Activated naive CD4-positive, alpha-beta T cell treated with anti-CD3 and anti-CD28 coated beads for 36 hours (primary cell): ENCODE data around the gene FGF18. TPM values are rescaled to one million over a fixed set of nuclear protein-coding genes. Genes with fewer than 3 reads are reported as not detected.

Experiments used
- CTCF ChIA-PET: fragments of 350-600 bp; sonication (Branson Sonifier 250); formaldehyde crosslinking; loops from one replicate; lab custom pipeline; 2021; ENCODE audit warnings: antibody characterized with exemption; lab: Charles Lee
- DNase-seq: peaks from one replicate; pipeline ENCODE4 v3.0.0-alpha.2; 2020
- H3K27ac Mint-ChIP-seq: one replicate; pipeline ENCODE4 v1.8.0; 2021; ENCODE audit warnings: mild to moderate bottlenecking, mixed read lengths
- H3K27me3 Mint-ChIP-seq: one replicate; pipeline ENCODE4 v1.8.0; 2021; ENCODE audit warnings: low read depth, mixed read lengths
- H3K36me3 Mint-ChIP-seq: one replicate; pipeline ENCODE4 v1.8.0; 2021; ENCODE audit warnings: low read depth, mixed read lengths
- H3K4me1 Mint-ChIP-seq: one replicate; pipeline ENCODE4 v1.8.0; 2021; ENCODE audit warnings: low read depth, mixed read lengths
- H3K4me3 Mint-ChIP-seq: one replicate; pipeline ENCODE4 v1.8.0; 2021; ENCODE audit warnings: mild to moderate bottlenecking, moderate library complexity, mixed read lengths
- H3K9me3 Mint-ChIP-seq: one replicate; pipeline ENCODE4 v1.8.0; 2021; ENCODE audit warnings: mixed read lengths
- intact Hi-C: fragments of 100-400 bp; cut with micrococcal nuclease; formaldehyde crosslinking; loops from one replicate; pipeline ENCODE4 v1.15.1; 2023
- total RNA-seq, 2 experiments: library from RNA; stranded (reverse); gene quantifications; one replicate each; pipeline ENCODE4 v1.2.3, GENCODE V29; 2021

Gene FGF18
- total RNA-seq, 2 experiments from 2014 or later, result 0.17 TPM; not detected in 1

DNA sequence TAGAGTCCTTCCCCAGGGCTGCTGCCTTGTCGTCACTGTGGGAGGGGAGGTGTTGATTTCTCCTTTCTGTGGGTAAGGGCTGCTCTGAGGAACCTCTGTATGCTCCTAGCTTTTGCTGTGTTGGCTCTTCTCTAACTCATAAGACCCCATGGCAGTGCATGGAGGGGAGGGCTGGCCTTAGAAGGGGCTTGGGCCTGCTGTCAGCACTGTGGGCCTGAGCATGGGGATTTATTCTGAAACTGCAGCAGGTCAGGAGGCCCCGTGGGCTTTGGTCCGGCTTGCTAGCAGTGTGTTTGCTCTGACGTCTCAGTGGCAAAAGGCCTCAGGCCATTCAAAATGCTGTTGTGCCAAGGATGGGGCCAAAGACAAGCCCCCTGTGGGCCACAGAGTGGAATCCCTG lies 6.8 kb downstream of the FGF18 start:
- Mint-ChIP-seq H3K36me3 (no peaks in the 10 kb centered on the region), H3K9me3 (no peaks in the 10 kb centered on the region), H3K27me3 (peaks cover 17% of the 10 kb centered on the region), H3K27ac (no peak overlapping the region), H3K4me3 (no peak overlapping the region), H3K4me1 (no peaks in the 10 kb centered on the region)
- CTCF ChIA-PET, result no interaction called here
- intact Hi-C loops, result no loop called here
- no peak for DNase-seq

DNA sequence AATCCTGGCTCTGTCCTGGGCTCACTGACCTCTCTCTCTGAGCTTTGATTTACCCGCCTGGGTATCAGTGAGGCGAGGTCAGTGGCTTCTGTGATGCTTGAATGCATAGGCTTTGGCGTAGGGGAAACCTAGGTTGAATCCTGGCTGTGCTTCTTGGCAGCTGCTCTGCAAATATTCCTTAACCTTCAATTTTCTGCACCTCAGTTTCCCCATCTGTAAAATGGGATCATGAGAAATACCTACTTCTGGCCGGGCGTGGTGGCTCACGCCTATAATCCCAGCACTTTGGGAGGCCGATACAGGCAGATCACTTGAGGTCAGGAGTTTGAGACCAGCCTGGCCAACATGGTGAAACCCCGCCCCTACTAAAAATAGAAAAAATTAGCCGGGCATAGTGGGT lies 7.2 kb downstream of the FGF18 start:
- no peak overlapping the region for H3K4me3 Mint-ChIP-seq
- no peak for DNase-seq
- no peak overlapping the region for H3K27ac Mint-ChIP-seq
- CTCF ChIA-PET, result interaction anchor here (1.0 kb wide), 1 partner anchor 8 kb away, joined by 4 read pairs; no protein-coding TSS in a partner anchor
- H3K27me3 Mint-ChIP-seq, result peaks cover 12% of the 10 kb centered on the region
- no peaks in the 10 kb centered on the region for H3K36me3 Mint-ChIP-seq
- no peaks in the 10 kb centered on the region for H3K9me3 Mint-ChIP-seq
- H3K4me1 Mint-ChIP-seq, result no peaks in the 10 kb centered on the region
- intact Hi-C loops, result no loop called here

DNA sequence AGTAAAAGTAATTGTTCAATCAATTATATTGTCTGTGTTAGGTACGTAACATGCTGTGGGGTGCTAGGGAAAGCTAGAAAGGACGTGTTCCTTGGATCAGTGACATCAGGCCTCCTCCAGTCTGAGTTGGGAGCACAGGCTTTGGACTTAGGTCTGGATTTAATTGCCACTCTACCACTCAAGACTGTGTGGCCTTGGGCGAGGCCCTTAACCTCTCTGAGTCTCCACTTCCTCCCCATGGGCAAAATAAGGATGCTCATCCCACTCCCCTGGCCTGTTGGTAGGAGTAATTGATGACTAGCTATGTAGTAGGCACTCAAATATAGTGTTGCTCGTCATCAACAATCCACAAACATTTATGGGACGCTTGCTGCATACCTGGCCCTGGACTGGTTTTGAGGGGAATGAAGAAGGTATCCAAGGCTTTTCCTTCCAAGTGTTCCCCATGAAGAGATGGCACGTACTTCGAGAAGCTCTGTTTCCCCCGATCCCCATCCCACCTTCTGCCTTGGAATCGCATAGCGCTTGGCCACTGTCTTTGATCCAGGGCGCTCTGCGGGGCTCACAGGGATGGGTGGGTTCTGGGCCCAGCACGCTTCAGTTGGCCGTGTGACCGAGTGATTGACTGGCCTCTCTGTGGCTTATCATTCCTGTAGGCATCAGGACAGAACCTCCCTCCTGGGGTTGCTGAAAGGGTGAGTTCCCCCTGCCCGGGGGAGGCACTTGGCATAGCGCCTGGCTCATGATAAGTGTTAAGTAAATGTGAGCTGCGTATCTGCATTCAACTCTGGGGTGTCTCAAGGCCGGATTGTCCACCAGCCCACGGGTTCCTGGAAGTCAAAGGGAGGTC lies 8.1 kb downstream of the FGF18 start:
- no peak for DNase-seq
- Mint-ChIP-seq H3K4me1 (no peaks in the 10 kb centered on the region), H3K27ac (no peak overlapping the region), H3K9me3 (no peaks in the 10 kb centered on the region), H3K4me3 (no peak overlapping the region), H3K36me3 (no peaks in the 10 kb centered on the region), H3K27me3 (peaks cover 4% of the 10 kb centered on the region)
- intact Hi-C loops, result no loop called here
- CTCF ChIA-PET, result interaction anchor here (1.0 kb wide), 1 partner anchor 9 kb away, joined by 4 read pairs; no protein-coding TSS in a partner anchor

DNA sequence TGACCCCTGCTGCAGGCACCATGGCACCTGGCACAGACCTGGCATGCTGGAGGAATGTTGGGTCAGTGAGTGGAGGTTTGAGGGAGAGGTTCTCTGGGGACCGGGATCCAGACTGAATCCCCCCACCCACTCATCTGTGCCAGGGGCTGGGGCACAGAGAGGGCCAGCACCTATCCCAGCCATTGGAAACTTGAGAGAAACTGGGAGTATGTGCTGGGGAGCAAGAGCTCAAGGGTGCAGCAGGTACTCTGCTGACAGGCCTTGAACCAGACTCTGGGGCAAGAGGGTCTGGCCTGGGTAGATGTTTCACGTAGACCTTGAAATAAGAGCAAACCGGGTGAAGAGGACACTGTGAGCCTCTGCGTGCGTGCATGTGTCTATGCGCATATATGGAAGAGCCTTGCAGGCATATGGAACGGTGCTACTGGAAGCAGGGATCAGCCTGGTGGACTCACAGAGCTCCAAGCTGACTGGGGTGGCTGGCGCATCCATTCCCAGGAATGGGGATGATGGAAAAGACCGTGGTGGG lies 8.8 kb downstream of the FGF18 start:
- intact Hi-C loops, result no loop called here
- H3K4me1 Mint-ChIP-seq, result no peaks in the 10 kb centered on the region
- H3K4me3 Mint-ChIP-seq, result no peak overlapping the region
- no peak for DNase-seq
- H3K27ac Mint-ChIP-seq, result no peak overlapping the region
- no peaks in the 10 kb centered on the region for H3K36me3 Mint-ChIP-seq
- CTCF ChIA-PET, result no interaction called here
- no peaks in the 10 kb centered on the region for H3K9me3 Mint-ChIP-seq
- peaks cover 4% of the 10 kb centered on the region for H3K27me3 Mint-ChIP-seq

DNA sequence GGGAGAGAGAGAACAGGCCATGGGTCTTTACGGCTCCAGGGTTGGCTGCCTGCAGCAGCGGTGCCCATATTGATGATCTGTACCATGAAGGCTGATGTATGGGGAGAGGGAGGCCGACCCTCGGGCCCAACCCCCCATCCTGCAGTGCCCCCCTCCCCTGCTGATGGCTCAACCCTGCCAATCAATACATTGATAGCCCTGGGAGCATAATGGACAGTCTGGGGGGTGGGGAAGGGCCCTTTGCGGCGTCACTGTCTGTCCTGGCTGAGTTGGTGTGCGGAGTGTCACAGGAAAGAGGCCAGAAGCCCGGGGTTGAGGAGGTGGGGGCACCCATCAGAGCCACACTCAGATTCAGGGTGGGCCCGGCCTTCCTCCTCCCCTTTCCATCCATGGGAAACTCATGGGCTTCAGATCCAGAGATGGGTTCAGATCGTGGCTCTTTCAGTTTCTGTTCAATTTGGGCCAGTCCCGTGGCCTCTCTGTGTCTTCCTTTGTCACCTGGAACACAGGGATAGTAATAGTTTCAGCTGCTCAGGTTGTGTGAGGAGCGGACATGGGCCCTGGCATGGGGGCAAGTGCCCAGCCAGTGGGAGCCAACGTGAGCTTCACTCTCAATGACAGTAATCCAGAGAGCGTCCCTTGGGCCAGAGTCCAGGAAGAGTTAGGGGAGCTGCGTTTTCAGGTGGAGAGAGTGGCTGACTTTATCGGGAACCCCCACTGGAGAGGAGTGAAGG lies 9.5 kb downstream of the FGF18 start:
- intact Hi-C loops, result no loop called here
- no peak for DNase-seq
- no peaks in the 10 kb centered on the region for H3K36me3 Mint-ChIP-seq
- no peak overlapping the region for H3K27ac Mint-ChIP-seq
- no peaks in the 10 kb centered on the region for H3K9me3 Mint-ChIP-seq
- peaks cover 4% of the 10 kb centered on the region for H3K27me3 Mint-ChIP-seq
- H3K4me3 Mint-ChIP-seq, result no peak overlapping the region
- no peaks in the 10 kb centered on the region for H3K4me1 Mint-ChIP-seq
- CTCF ChIA-PET, result no interaction called here

DNA sequence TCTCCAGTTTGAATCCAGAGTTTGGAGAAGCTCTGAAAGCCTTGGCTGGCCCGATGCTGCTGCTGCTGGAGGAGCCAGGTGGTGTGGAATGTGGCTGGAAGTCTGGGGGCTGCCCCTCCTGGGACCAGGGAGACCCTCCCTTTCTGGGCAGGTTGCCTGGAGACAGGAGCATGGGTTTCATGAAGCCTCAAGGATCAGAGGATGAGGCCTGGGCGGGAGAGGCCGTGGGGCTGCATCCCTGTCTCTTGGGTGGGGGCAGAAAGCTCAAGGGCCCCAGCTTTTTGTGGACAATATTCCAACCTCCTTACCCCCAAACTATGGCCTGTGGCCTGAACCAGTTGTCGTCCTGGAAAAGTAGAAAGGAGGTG lies 10.1 kb downstream of the FGF18 start:
- Mint-ChIP-seq H3K36me3 (no peaks in the 10 kb centered on the region), H3K4me3 (no peak overlapping the region), H3K27me3 (no peaks in the 10 kb centered on the region), H3K27ac (no peak overlapping the region), H3K9me3 (no peaks in the 10 kb centered on the region), H3K4me1 (no peaks in the 10 kb centered on the region)
- no peak for DNase-seq
- CTCF ChIA-PET, result interaction anchor here (0.6 kb wide), 1 partner anchor 176 kb away, joined by 3 read pairs; no protein-coding TSS in a partner anchor
- intact Hi-C loops, result no loop called here

DNA sequence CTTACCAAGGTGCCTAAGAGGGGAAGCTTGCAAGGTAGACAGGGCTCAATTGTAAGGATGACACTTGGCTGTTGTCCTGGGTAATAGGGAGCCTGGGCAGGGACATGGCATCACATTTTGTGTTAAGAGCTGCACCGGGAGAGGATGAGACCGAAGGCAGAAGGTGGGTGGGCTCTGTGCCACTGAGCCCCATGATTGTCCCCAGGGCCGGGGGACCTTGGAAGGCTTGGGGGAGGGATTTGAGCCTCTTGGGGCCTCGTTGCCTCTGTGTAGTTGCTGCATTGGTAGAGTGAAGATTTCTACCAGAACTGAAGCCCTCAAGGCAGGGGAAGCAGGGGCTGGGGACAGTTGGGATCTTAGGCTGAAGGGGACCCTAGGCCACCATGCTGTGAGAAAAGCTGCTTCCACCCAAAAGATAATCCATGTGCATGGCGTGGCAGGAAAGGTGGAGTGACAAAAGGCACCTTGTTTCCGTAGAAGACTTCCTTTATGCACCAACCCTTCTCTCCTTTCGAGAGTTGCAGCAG lies 11.9 kb downstream of the FGF18 start:
- Mint-ChIP-seq H3K4me3 (no peak overlapping the region), H3K27ac (no peak overlapping the region), H3K27me3 (no peaks in the 10 kb centered on the region), H3K36me3 (no peaks in the 10 kb centered on the region), H3K4me1 (no peaks in the 10 kb centered on the region), H3K9me3 (no peaks in the 10 kb centered on the region)
- no peak for DNase-seq
- CTCF ChIA-PET, result no interaction called here
- intact Hi-C loops, result no loop called here

DNA sequence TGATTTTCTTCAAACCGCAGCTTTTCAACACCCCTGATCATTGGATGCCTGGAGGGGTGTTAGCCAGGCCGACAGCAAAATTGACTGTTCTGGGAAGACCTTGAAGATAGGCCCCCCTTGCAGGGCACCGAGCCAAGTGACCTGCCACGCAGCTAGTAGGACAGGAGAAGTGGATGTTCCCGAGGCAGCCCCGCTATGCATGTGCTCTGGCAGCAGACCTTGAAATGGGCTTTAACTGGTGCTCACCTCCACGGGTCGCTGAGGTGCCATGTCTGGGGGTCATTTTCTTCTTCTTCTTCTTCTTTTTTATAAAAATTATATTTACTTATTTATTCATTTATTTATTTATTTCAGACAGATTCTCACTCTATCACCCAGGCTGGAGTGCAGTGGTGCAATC lies 12.6 kb downstream of the FGF18 start:
- Mint-ChIP-seq H3K4me1 (no peaks in the 10 kb centered on the region), H3K9me3 (no peaks in the 10 kb centered on the region), H3K27ac (no peak overlapping the region), H3K36me3 (no peaks in the 10 kb centered on the region), H3K27me3 (no peaks in the 10 kb centered on the region), H3K4me3 (no peak overlapping the region)
- DNase-seq, result no peak
- CTCF ChIA-PET, result interaction anchor here (1.2 kb wide), 1 partner anchor 13 kb away, joined by 3 read pairs; the partner anchor contains the start of gene FGF18
- intact Hi-C loops, result no loop called here

DNA sequence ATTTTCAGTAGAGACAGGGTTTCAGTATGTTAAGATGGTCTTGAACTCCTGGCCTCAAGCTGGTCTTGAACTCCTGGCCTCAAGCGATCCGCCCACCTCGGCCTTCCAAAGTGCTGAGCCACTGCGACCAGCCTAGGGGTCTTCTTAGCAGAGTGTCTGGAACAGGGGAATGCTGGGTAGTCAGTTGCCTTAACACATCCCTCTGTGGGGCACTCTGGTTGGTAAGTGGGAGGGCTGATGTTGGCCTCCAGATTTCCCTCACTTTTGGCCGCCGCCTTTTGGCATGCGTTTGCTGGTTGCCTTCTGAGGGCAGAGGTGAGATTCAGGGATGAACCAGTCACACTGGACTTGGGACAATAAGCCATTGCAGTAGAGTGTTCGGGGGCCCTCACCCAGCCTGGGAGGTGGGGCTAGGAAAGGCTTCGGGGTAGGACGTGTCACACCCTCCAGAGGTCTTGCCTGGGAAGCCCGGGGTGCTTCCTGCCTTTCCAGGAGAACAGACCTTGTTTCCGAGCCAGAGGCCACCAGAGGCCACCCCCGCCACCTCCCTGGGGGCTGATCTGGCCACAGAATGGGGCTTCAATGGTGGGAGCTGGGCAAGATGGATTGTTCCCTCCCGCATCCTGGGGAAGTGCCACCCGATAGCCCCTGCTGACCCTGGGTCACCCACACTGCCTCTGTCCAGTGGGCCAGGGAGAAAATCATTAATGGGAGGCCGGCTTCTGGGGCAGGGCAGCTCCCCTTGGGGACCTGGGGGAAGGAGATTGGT lies 13.3 kb downstream of the FGF18 start:
- Mint-ChIP-seq H3K4me3 (no peak overlapping the region), H3K36me3 (no peaks in the 10 kb centered on the region), H3K9me3 (no peaks in the 10 kb centered on the region), H3K27me3 (no peaks in the 10 kb centered on the region), H3K4me1 (no peaks in the 10 kb centered on the region), H3K27ac (no peak overlapping the region)
- intact Hi-C loops, result no loop called here
- CTCF ChIA-PET, result interaction anchor here (1.2 to 1.7 kb wide), 2 partner anchors 14 kb away, joined by 3 to 6 read pairs; partner anchors contain the start of gene FGF18
- DNase-seq, result no peak

DNA sequence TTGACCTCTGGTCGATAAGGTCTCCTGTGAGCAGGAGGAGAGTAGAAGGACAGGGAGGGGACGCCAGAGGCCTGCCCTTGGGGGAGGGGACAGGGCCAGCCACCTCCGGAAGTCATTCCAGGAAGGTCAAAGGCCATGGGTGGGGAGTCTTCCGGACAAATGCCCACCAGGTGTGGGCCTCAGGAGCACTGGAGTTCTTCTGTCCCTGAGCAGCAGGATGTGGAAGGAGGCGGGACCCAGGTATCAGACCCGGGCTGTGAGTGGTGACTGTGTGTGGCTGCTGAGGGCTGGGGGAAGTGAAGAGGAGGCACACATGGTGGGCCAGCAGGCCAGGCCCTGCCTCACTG lies 13.9 kb downstream of the FGF18 start:
- H3K36me3 Mint-ChIP-seq, result no peaks in the 10 kb centered on the region

DNA sequence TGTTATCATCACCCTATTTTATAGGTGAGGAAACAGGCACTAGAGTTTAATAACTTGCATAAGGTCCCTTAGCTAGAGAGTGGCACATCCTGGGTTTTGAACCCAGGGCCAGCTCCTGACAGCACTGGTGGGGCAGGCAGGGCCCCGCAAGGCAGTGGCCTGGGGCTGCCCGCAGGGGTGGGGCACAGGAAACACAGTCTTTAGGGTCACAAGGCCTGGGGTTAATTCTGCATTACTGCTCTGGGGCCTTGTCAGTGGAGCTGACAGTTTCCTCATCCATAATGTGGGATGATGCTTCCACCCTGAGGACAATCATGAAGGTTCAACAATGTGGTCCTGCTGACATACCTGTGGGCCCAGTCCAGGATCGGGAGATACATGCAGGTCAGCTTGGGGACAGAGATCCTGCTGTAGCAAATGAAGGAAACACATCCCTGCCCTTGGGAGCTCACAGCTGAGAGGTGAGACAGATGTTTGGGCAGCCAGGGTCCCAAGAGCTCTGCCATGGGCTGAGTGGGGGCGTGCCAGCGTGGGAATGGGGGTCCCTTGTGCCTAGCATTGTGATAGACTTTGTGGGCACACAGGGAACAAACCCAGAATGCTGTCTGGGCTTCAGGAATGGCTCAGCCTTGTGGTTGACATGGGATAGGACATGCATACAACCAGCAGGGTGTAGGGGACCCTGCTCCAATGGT lies 14.7 kb downstream of the FGF18 start:
- intact Hi-C loops, result no loop called here
- DNase-seq, result no peak
- no peaks in the 10 kb centered on the region for H3K36me3 Mint-ChIP-seq
- H3K27ac Mint-ChIP-seq, result no peak overlapping the region
- H3K4me1 Mint-ChIP-seq, result no peaks in the 10 kb centered on the region
- H3K4me3 Mint-ChIP-seq, result no peak overlapping the region
- H3K27me3 Mint-ChIP-seq, result no peaks in the 10 kb centered on the region
- CTCF ChIA-PET, result interaction anchor here (0.6 to 1.7 kb wide), 2 partner anchors 16 to 91 kb away, joined by 6 to 8 read pairs; no protein-coding TSS in a partner anchor
- no peaks in the 10 kb centered on the region for H3K9me3 Mint-ChIP-seq

More for the DNA sequence above, 13.9 kb downstream of the FGF18 start:
- no peak for DNase-seq
- CTCF ChIA-PET, result interaction anchor here (1.7 kb wide), 1 partner anchor 15 kb away, joined by 6 read pairs; no protein-coding TSS in a partner anchor
- H3K9me3 Mint-ChIP-seq, result no peaks in the 10 kb centered on the region
- H3K4me1 Mint-ChIP-seq, result no peaks in the 10 kb centered on the region
- no peak overlapping the region for H3K27ac Mint-ChIP-seq
- H3K4me3 Mint-ChIP-seq, result no peak overlapping the region
- intact Hi-C loops, result no loop called here
- H3K27me3 Mint-ChIP-seq, result no peaks in the 10 kb centered on the region
